ENCODE measurements around the gene IER5L.

DNA sequence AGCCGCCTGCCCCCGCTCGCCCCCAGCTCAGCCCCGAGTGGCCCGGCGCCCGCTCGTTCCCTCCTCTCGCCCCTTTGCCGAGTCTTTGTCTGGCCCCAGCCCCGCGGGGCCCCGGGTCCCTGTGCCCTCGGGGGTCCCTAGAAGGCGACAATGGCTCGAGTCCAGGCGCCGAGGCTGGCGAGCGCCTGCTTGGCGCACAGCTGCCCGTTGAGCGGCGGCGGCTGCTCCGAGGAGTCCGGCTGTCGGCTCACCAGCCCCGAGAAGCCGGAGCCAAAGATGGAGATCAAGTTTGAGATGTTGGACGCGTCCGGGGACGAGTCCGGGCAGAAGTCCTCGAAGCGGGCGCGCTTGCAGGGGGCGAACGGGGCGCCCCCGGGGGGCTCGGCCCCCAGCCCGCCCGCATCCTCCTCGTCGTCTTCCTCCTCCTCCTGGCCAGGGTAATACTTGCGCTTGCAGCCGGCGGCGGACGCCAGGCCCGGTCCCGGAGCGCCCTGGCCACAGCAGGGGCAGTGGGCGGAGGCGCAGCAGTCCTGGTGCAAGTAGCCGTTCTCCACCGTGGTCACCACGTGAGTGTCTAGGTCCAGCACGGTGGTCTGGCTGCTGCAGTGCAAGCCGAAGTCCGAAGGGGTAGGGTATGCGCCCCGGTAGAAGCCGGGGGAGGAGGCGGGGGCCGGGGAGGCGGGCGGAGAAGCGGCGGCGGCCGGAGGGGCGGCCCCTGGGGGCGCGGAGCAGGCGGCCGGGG, 1.2 kb downstream of the IER5L start:
- no peak for TF ChIP-seq EZH2 (IDR thresholded peaks at IDR 0.05; ENCODE audit: insufficient read depth, poor library complexity, severe bottlenecking)
- no peak for TF ChIP-seq EZH2phosphoT487 (IDR thresholded peaks at IDR 0.05; ENCODE audit: insufficient read depth, low read depth)

All from GM23248 (cell line).